Measurements from ENCODE around the gene DCTD.

DCTD gene

GRCh38 chr4:182917182-182918043 is at the start of gene DCTD:
TSS of gene DCTD (minus strand) at chr4:182917386. CDS start at chr4:182915568, 1,818 bp downstream.
- DNase-seq (ENCODE audit: extremely low read depth in 1 of 2, low read depth in 1 of 2), result peak; percentile 68

GRCh38 chr4:182960746-182961145 is 43.6 kb upstream of the DCTD start:
- DNase-seq (ENCODE audit: extremely low read depth in 1 of 2, low read depth in 1 of 2), result no peak

DNA sequence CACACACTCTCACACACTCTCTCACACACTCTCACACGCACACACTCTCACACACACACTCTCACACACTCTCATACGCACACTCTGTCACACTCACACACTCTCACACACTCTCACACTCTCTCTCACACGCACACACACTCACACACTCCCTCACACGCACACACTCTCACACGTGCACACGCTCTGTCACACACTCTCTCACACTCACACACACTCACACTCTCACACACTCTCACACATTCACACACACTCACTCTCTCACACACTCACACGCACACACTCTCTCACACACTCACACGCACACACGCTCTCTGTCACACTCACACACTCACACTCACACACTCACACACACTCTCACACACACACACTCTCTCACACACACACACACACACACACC is 43.0 kb upstream of the DCTD start:
- no peak for DNase-seq (ENCODE audit: extremely low read depth in 1 of 2, low read depth in 1 of 2)

- no peak for DNase-seq (ENCODE audit: extremely low read depth in 1 of 2, low read depth in 1 of 2)
These were observed 38.2 kb upstream of the DCTD start for GRCh38 chr4:182955411-182955810.

GRCh38 chr4:182944484-182945213 is 27.5 kb upstream of the DCTD start:
- no peak for DNase-seq (ENCODE audit: extremely low read depth in 1 of 2, low read depth in 1 of 2)

DNA sequence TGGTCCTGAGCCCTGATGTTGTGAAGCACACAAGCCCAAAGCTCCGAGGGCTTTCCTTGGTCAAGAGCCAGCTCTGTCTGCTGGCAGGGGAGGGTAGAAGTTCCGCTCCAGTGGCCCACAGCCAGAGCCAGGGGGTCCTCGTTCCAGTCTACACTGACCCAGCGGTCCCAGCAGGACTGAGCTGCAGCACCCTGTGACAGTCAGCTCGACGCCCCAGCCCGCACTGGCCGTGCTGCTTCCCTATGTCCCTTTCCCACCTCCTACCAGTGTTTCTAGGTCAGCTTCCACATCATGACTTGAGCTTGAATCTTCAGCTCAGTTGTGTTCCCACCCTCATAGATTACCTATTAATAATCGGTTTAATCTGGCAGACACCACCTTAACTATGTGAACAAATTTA is 22.5 kb upstream of the DCTD start:
- DNase-seq (ENCODE audit: extremely low read depth in 1 of 2, low read depth in 1 of 2), result no peak

GRCh38 chr4:182938205-182938645 is 21.0 kb upstream of the DCTD start:
- peak; percentile 29 to 47 for DNase-seq (ENCODE audit: extremely low read depth in 1 of 2, low read depth in 1 of 2)

DNA sequence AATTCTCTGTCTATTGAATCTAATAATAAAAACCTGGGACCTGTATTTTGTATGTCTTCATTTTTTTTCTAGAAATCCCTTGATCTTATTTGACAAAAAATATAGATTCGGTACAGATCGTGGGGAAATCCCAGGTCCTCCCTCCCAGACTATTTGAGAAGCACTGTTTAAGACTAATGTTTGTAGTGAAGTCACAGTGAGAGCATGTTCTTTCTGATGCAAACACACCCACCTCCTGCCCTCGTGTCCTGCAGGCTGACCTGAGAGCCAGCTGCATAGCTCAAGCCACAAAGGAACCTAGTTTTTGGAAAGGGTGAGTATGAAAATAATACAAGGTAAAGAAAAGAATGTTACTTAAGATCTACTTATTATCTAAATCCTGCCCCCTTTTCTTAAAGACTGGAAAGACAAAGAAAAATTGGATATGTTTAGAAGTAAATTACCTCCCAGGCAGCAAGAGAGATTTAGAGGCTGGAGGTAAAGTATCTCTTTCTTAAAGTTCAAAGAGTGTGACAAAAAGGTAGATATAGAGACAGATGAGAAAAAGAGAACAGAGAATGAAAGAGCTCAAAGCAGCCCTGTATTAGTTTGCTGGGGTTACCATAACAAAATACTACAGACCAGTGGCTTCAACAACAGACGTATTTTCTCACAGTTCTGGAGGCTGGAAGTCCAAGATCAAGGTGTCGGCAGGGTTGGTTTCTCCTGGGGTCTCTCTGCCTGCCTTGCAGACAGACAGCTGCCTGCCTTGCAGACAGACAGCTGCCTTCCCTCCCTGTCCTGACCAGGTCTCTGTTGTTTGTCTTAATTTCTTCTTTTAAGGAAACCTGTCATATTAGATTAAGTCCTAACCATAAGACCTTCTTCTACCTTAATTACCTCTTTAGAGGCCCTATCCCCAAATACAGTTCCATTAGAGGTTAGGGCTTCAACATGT is 20.4 kb upstream of the DCTD start:
- DNase-seq (ENCODE audit: extremely low read depth in 1 of 2, low read depth in 1 of 2), result no peak

- DNase-seq (ENCODE audit: extremely low read depth in 1 of 2, low read depth in 1 of 2), result no peak
These were observed 15.5 kb upstream of the DCTD start for GRCh38 chr4:182932651-182933050.

DNA sequence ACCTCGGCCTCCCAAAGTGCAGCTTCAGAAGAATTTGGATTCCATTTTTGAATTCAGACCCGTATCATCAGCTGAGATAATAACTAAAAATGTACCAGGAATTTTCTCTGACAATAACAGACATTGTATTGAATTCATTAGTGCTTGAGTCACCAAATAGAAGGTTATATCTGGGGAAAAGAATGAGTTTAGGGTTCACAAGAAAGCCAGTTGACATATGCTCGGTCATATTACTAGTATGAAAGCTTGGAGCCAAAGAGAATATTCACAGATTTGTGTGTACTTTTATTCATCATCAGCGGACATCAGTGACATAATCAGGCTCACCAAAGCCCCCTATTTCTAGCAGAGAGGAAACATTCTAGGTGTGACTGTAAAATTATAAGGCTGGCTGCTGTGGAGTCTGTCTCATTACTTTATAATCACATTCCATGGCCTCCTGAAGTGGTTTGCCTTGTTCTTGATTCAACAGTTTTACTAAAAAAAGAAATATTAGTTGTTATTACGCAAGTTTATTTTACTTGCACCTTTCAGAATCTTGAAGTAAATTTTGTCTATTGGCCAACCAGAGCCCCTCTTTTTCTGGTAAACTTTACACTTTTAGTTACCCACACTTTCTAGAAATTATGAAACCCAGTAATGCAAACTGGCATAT is 14.6 kb upstream of the DCTD start:
- DNase-seq (ENCODE audit: extremely low read depth in 1 of 2, low read depth in 1 of 2), result no peak

DNA sequence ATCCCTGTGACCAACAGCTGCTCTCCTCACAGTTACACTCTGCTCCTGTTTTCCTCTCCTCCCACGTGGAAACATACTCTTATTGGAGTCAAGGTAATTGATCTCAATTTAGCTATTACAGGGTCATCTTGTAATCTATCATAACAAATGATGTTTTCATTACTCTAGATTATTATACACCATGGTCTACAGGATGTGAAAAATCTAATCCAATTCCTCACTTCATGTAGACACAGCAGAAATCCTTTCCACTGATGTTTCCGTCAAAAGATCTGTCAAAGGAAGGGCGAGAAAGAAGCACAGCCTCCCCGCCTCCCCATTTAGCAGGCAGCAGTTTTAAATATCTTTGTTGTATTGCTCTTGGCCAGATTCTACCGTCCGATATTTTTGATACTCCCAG is 13.7 kb upstream of the DCTD start:
- DNase-seq (ENCODE audit: extremely low read depth in 1 of 2, low read depth in 1 of 2), result no peak

DNA sequence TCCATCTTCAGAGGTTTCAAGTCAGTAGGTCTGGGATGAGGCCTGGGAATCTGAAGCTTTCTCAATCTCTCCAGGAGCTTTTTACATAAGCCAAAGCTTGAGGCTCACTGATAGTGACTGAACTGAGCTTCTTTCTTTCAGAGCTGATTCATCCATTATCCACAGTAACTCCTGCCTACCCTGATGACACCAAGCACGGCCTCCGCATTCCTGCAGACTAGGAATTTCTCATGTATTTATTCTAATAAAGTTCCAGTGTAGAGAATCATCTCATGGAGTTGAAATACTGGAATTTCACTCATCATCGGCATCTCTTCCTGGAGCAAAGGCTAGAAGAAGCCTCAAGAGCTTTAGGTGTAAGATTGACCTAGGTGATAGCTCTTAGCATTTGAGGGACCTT is 12.1 kb upstream of the DCTD start:
- no peak for DNase-seq (ENCODE audit: extremely low read depth in 1 of 2, low read depth in 1 of 2)

- no peak for DNase-seq (ENCODE audit: extremely low read depth in 1 of 2, low read depth in 1 of 2)
These were observed 10.9 kb upstream of the DCTD start for GRCh38 chr4:182928061-182928460.

- no peak for DNase-seq (ENCODE audit: extremely low read depth in 1 of 2, low read depth in 1 of 2)
These were observed 10.3 kb upstream of the DCTD start for GRCh38 chr4:182927505-182927904.

GRCh38 chr4:182925855-182926254 is 8.7 kb upstream of the DCTD start:
- no peak for DNase-seq (ENCODE audit: extremely low read depth in 1 of 2, low read depth in 1 of 2)

DNA sequence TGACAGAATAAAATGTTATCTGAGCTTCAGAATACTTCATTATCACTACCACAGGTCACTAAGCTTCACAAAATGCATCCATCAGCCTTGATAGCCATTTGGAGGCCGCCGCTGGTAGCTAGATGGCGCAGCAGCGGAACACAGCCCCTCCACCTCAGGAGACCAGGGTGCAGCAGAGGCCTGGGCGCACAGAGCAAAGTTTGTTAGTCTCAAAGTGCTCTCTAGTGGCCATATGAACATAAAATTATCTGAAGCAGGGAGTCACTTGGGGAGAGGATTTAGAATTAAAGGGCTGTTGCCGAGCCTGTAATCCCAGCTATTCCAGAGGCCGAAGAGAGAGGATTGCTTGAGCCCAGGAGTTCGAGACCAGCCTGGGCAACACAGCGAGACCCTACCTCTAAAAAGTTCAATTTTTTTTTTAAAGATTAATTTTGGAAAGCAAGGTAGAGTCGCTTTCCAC is 8.1 kb upstream of the DCTD start:
- peak; percentile 31 to 43 for DNase-seq (ENCODE audit: extremely low read depth in 1 of 2, low read depth in 1 of 2)

- DNase-seq (ENCODE audit: extremely low read depth in 1 of 2, low read depth in 1 of 2), result no peak
These were observed 7.3 kb upstream of the DCTD start for GRCh38 chr4:182924497-182924896.

DNA sequence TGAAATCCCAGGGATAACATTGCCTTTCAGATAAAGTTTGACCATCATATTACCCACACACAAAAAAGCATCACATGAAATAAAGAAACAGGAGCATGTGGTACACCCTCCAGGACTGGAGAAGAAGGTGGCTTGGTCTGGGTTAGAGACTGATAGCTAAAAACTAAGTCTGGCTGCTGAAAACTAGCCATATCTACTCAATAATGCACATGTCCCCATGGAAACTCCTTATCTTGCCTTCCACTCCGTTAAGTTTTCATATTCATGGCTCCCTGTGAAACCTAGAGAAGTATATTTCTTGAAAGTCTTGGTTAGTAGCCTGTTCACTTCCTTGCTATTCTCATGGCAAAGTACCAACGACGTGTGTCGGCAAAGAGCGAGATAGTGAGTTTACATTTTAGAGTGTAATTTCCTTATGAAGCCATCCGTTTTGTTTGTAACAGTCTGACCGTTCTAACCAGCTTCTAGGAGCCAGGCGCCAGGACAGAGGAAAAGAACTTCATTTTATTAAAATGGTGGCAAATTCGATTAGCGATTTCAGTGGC is 6.7 kb upstream of the DCTD start:
- DNase-seq (ENCODE audit: extremely low read depth in 1 of 2, low read depth in 1 of 2), result no peak

GRCh38 chr4:182923366-182923765 is 6.2 kb upstream of the DCTD start:
- DNase-seq (ENCODE audit: extremely low read depth in 1 of 2, low read depth in 1 of 2), result no peak

Measured in stimulated activated CD8-positive, alpha-beta memory T cell treated with anti-CD3 and anti-CD28 coated beads, Interleukin-7, amount 100 ng/mL, for 48 hours (primary cell).